Aorta (tissue), 5 donors: ENCODE measurements around the gene PTPRQ. TPM values are rescaled to one million over a fixed set of nuclear protein-coding genes. Genes with fewer than 3 reads are reported as not detected.
"Not testable (repeated sequence)": the region's sequence is repeated elsewhere in the genome, so short reads cannot be mapped to it uniquely, and the experiment has no call there.

Experiments used
- ATAC-seq: fragments of 200-7000 bp; cut with Tn5 transposase; one replicate; pipeline ENCODE4 v1.9.1; 2022; ENCODE audit warnings: moderate library complexity; ENCODE audit not compliant: low FRiP score
- DNase-seq, 2 donors: peaks; one replicate each; pipeline ENCODE4 v3.0.0-alpha.2; 2020
- H3K27ac ChIP-seq, 2 donors: one replicate each; pipeline ENCODE4 v1.5.1; 2013; ENCODE audit warnings: low read length in 2 of 2, mild to moderate bottlenecking in 2 of 2, moderate library complexity in 2 of 2, control low read depth in 1 of 2, inconsistent platforms in 1 of 2, low read depth in 1 of 2
- H3K27me3 ChIP-seq, 2 donors: one replicate each; pipeline ENCODE4 v1.6.1; 2013; ENCODE audit warnings: control low read depth in 1 of 2, low read length in 1 of 2, mild to moderate bottlenecking in 1 of 2, moderate library complexity in 1 of 2; ENCODE audit not compliant: insufficient read depth in 2 of 2, control insufficient read depth in 1 of 2
- H3K36me3 ChIP-seq, 2 donors: one replicate each; pipeline ENCODE4 v1.6.1; 2013; ENCODE audit warnings: control low read depth in 1 of 2, low read length in 1 of 2, mild to moderate bottlenecking in 1 of 2; ENCODE audit not compliant: insufficient read depth in 2 of 2, control insufficient read depth in 1 of 2
- H3K4me1 ChIP-seq, 2 donors: one replicate each; pipeline ENCODE4 v1.6.1; 2013; ENCODE audit warnings: low read length in 2 of 2, control low read depth in 1 of 2, mild to moderate bottlenecking in 1 of 2, moderate library complexity in 1 of 2; ENCODE audit not compliant: insufficient read depth in 2 of 2, control insufficient read depth in 1 of 2
- H3K4me3 ChIP-seq, 2 donors: one replicate each; pipeline ENCODE4 v1.5.1; 2013; ENCODE audit warnings: low read length in 2 of 2, control low read depth in 1 of 2, mild to moderate bottlenecking in 1 of 2
- H3K9me3 ChIP-seq: one replicate; pipeline ENCODE4 v1.6.1; 2013; ENCODE audit warnings: mild to moderate bottlenecking, low read length; ENCODE audit not compliant: control insufficient read depth
- WGBS, 2 donors: extraction: QIAGEN DNeasy Blood & Tissue Kit; methylation state at CpG; one replicate each; pipeline ENCODE4 v1.1.7; 2013; 5-methylcytosine and 5-hydroxymethylcytosine counted together
- intact Hi-C, 2 donors: fragments of 100-400 bp; cut with DNase I; formaldehyde crosslinking; loops; one replicate each; pipeline versions ENCODE4 v1.14.2 to v1.15.0; 2022
- polyA plus RNA-seq, 2 donors: library from polyadenylated mRNA; stranded (reverse); fragments of 200-250 nt; gene quantifications; one replicate each; pipeline ENCODE4 v1.2.3, GENCODE V29; 2013
- total RNA-seq, 2 donors: library from RNA; stranded (reverse); fragmentation: NEBNext Ultra II Directional; extraction: Animal tissue kit (Norgen Biotek cat#: 25700); gene quantifications; one replicate each; pipeline ENCODE4 v1.2.1, GENCODE V29; 2021
- donor health status: healthy with polysubstance abuse.
- donor health status: Bipolar disorder and iron deficiency.
- donor health status: DM: no; HTN: no; CAD: no.
- donor health status: DM: no; HTN: no; CAD: no.
- donor health status: DM: yes; HTN: yes; CAD: no.

The PTPRQ gene
- total and polyA plus RNA-seq, 4 donors = 0.08 to 10.3 (median 2.2) TPM; not detected in 1

GRCh38 chr12:80456513-80456912, 12.5 kb downstream of the PTPRQ start:
- WGBS, 2 donors = 64 to 69% methylated on average over 1 of the region's 1 CpG
- Histone ChIP-seq H3K4me3 (no peak overlapping the region), H3K36me3 (no peaks in the 10 kb centered on the region), H3K9me3 (no peaks in the 10 kb centered on the region), H3K27ac (no peak overlapping the region), H3K4me1 (no peaks in the 10 kb centered on the region), H3K27me3 (no peaks in the 10 kb centered on the region)
- intact Hi-C loops = no loop called here
- no peak for ATAC-seq
- DNase-seq = no peak

GRCh38 chr12:80460972-80461371, 16.9 kb downstream of the PTPRQ start:
- no peak overlapping the region for H3K4me3 ChIP-seq
- WGBS, 2 donors = 76 to 89% methylated on average over 4 of the region's 4 CpGs
- intact Hi-C loops = no loop called here
- DNase-seq (no peak), ATAC-seq (no peak)
- H3K4me1 ChIP-seq = no peaks in the 10 kb centered on the region
- H3K9me3 ChIP-seq = no peaks in the 10 kb centered on the region
- no peaks in the 10 kb centered on the region for H3K27me3 ChIP-seq
- no peaks in the 10 kb centered on the region for H3K36me3 ChIP-seq
- H3K27ac ChIP-seq = no peak overlapping the region

- H3K27ac ChIP-seq, ATAC-seq, H3K4me3 ChIP-seq, H3K27me3 ChIP-seq, intact Hi-C loops, H3K9me3 ChIP-seq, H3K36me3 ChIP-seq, H3K4me1 ChIP-seq, DNase-seq: not testable (repeated sequence)
- 84 to 90% methylated on average over 15 to 18 of the region's 18 CpGs for WGBS, 2 donors
Observed at GRCh38 chr12:80461851-80462250, 17.8 kb downstream of the PTPRQ start.

- Histone ChIP-seq H3K4me1 (no peaks in the 10 kb centered on the region), H3K4me3 (no peak overlapping the region), H3K9me3 (no peaks in the 10 kb centered on the region), H3K36me3 (no peaks in the 10 kb centered on the region), H3K27ac (no peak overlapping the region), H3K27me3 (no peaks in the 10 kb centered on the region)
- 91 to 92% methylated on average over 1 of the region's 1 CpG for WGBS, 2 donors
- no peak for ATAC-seq
- DNase-seq = no peak
- intact Hi-C loops = loop anchor here (5.0 to 10.0 kb wide), 2 partner anchors 125 to 293 kb away; no protein-coding TSS in a partner anchor
Observed at GRCh38 chr12:80469681-80470080, 25.6 kb downstream of the PTPRQ start.

- Histone ChIP-seq H3K27ac (no peak overlapping the region), H3K36me3 (no peaks in the 10 kb centered on the region), H3K9me3 (no peaks in the 10 kb centered on the region), H3K4me3 (no peak overlapping the region), H3K4me1 (no peaks in the 10 kb centered on the region), H3K27me3 (no peaks in the 10 kb centered on the region)
- no peak for DNase-seq
- no peak for ATAC-seq
- intact Hi-C loops = loop anchor here (5.0 to 10.0 kb wide), 2 partner anchors 124 to 292 kb away; no protein-coding TSS in a partner anchor
- WGBS, 2 donors = 92 to 100% methylated on average over 1 of the region's 1 CpG
Observed at GRCh38 chr12:80470403-80470802, 26.4 kb downstream of the PTPRQ start.

GRCh38 chr12:80472236-80472635, 28.2 kb downstream of the PTPRQ start:
- Histone ChIP-seq H3K27me3 (no peaks in the 10 kb centered on the region), H3K4me1 (no peaks in the 10 kb centered on the region), H3K4me3 (no peak overlapping the region), H3K9me3 (no peaks in the 10 kb centered on the region), H3K27ac (no peak overlapping the region), H3K36me3 (no peaks in the 10 kb centered on the region)
- ATAC-seq (no peak), DNase-seq (no peak)
- intact Hi-C loops = loop anchor here (5.0 to 10.0 kb wide), 2 partner anchors 123 to 290 kb away; no protein-coding TSS in a partner anchor

GRCh38 chr12:80472911-80473500, 29.0 kb downstream of the PTPRQ start:
- no peak overlapping the region for H3K27ac ChIP-seq
- ATAC-seq = no peak
- WGBS, 2 donors = 4% methylated on average over 4 of the region's 4 CpGs
- H3K4me1 ChIP-seq = no peaks in the 10 kb centered on the region
- H3K9me3 ChIP-seq = no peaks in the 10 kb centered on the region
- H3K27me3 ChIP-seq = no peaks in the 10 kb centered on the region
- H3K36me3 ChIP-seq = no peaks in the 10 kb centered on the region
- intact Hi-C loops = loop anchor here (5.0 to 10.0 kb wide), 2 partner anchors 122 to 289 kb away; no protein-coding TSS in a partner anchor
- no peak for DNase-seq
- H3K4me3 ChIP-seq = no peak overlapping the region

GRCh38 chr12:80477521-80478145, 33.6 kb downstream of the PTPRQ start:
- not testable (repeated sequence) for ATAC-seq, H3K36me3 ChIP-seq, H3K27ac ChIP-seq, H3K4me1 ChIP-seq, H3K9me3 ChIP-seq, DNase-seq, H3K27me3 ChIP-seq, H3K4me3 ChIP-seq
- intact Hi-C loops = loop anchor here (10.0 kb wide), 1 partner anchor 117 kb away; no protein-coding TSS in a partner anchor
- 91 to 94% methylated on average over 31 of the region's 31 CpGs for WGBS, 2 donors

- intact Hi-C loops = no loop called here
- ATAC-seq = no peak
- WGBS, 2 donors = 70% methylated on average over 2 of the region's 2 CpGs
- Histone ChIP-seq H3K27me3 (no peaks in the 10 kb centered on the region), H3K9me3 (no peaks in the 10 kb centered on the region), H3K4me1 (no peaks in the 10 kb centered on the region), H3K27ac (no peak overlapping the region), H3K36me3 (no peaks in the 10 kb centered on the region), H3K4me3 (no peak overlapping the region)
- no peak for DNase-seq
Observed at GRCh38 chr12:80484746-80485145, 40.7 kb downstream of the PTPRQ start.
